Natural killer cell (primary cell): Measurements from ENCODE around the gene SUSD2. TPM values are rescaled to one million over a fixed set of nuclear protein-coding genes. Genes with fewer than 3 reads are reported as not detected.

Experiments
- ATAC-seq, 3 donors: fragments of 150-1000 bp in 2 of 3; fragments of 200-7000 bp in 1 of 3; cut with Tn5 transposase; 1 replicate in 1 of 3; 2 replicates in 2 of 3; pipeline ENCODE4 v1.10.0; 2021; ENCODE audit warnings: mild to moderate bottlenecking in 2 of 3, moderate library complexity in 2 of 3
- DNase-seq, 2 donors: peaks; one replicate each; pipeline versions ENCODE4 v3.0.0 to v3.0.0-alpha.2; 2013 to 2021; ENCODE audit warnings: mixed read lengths in 1 of 2
- H3K27ac ChIP-seq: one replicate; pipeline ENCODE4 v1.5.1; 2013; ENCODE audit warnings: mild to moderate bottlenecking, low read length
- H3K27me3 ChIP-seq: one replicate; pipeline ENCODE4 v1.6.1; 2013; ENCODE audit warnings: low read length; ENCODE audit not compliant: control insufficient read depth, insufficient read depth
- H3K36me3 ChIP-seq: one replicate; pipeline ENCODE4 v1.6.1; 2013; ENCODE audit warnings: low read length; ENCODE audit not compliant: control insufficient read depth, insufficient read depth
- H3K4me1 ChIP-seq: one replicate; pipeline ENCODE4 v1.6.1; 2013; ENCODE audit warnings: low read length; ENCODE audit not compliant: control insufficient read depth, insufficient read depth
- H3K4me3 ChIP-seq: one replicate; pipeline ENCODE4 v1.5.1; 2013; ENCODE audit warnings: low read length
- H3K9me3 ChIP-seq: one replicate; pipeline ENCODE4 v1.6.1; 2013; ENCODE audit warnings: low read length; ENCODE audit not compliant: control insufficient read depth, insufficient read depth
- H3K27ac Mint-ChIP-seq, 2 donors: one replicate each; pipeline ENCODE4 v1.8.0; 2022; ENCODE audit warnings: mild to moderate bottlenecking in 2 of 2, mixed read lengths in 2 of 2, moderate library complexity in 1 of 2
- H3K27me3 Mint-ChIP-seq, 2 donors: one replicate each; pipeline ENCODE4 v1.8.0; 2022; ENCODE audit warnings: low read depth in 2 of 2, mixed read lengths in 2 of 2
- H3K36me3 Mint-ChIP-seq: one replicate; pipeline ENCODE4 v1.8.0; 2022; ENCODE audit warnings: mixed read lengths
- H3K4me1 Mint-ChIP-seq, 2 donors: one replicate each; pipeline ENCODE4 v1.8.0; 2022; ENCODE audit warnings: mixed read lengths in 2 of 2
- H3K4me3 Mint-ChIP-seq: one replicate; pipeline ENCODE4 v1.8.0; 2022; ENCODE audit warnings: mild to moderate bottlenecking, moderate library complexity, mixed read lengths
- H3K9me3 Mint-ChIP-seq, 2 donors: one replicate each; pipeline ENCODE4 v1.8.0; 2022; ENCODE audit warnings: mixed read lengths in 2 of 2
- CTCF ChIP-seq: fragments of 200-600 bp; IDR thresholded peaks from one replicate; pipeline ENCODE4 v1.8.0; 2022; ENCODE audit warnings: antibody characterized with exemption
- WGBS: methylation state at CpG from one replicate; pipeline ENCODE4 v1.1.7; 2013; ENCODE audit warnings: missing lambda C conversion rate; ENCODE audit not compliant: insufficient coverage; 5-methylcytosine and 5-hydroxymethylcytosine counted together
- intact Hi-C: fragments of 100-400 bp; cut with micrococcal nuclease; formaldehyde crosslinking; loops from one replicate; pipeline ENCODE4 v1.14.2; 2022
- total RNA-seq, 4 donors: library from RNA; stranded (reverse); fragments of 120-200 nt in 1 of 4; gene quantifications; one replicate each; pipeline versions ENCODE4 v1.2.3 to v1.2.4, GENCODE V29; 2013 to 2022

SUSD2 gene
- total RNA-seq, 3 donors from 2014 or later (not counting 1 experiment from before 2014, with no cell fraction given), result 0.75 to 1.7 (median 1.5) TPM

GRCh38 chr22:24146791-24147353 is 34.4 kb upstream of the SUSD2 start:
- intact Hi-C loops, result no loop called here
- H3K4me3 ChIP-seq, result no peak overlapping the region
- peaks cover 31 to 41% of the 10 kb centered on the region in 2 donors for H3K4me1 Mint-ChIP-seq
- no peaks in the 10 kb centered on the region for H3K36me3 Mint-ChIP-seq
- peak overlapping the region; percentile 67 for H3K27ac ChIP-seq
- peak overlapping the region; percentile 81 to 86 for H3K27ac Mint-ChIP-seq
- 85% methylated on average over 3 of the region's 4 CpGs for WGBS
- no peaks in the 10 kb centered on the region for H3K27me3 ChIP-seq
- no peaks in the 10 kb centered on the region for H3K9me3 ChIP-seq
- H3K4me3 Mint-ChIP-seq, result no peak overlapping the region
- ATAC-seq (no peak), DNase-seq (no peak)
- peaks cover 56% of the 10 kb centered on the region for H3K4me1 ChIP-seq
- no peaks in the 10 kb centered on the region for H3K27me3 Mint-ChIP-seq
- TF ChIP-seq CTCF, result no peak
- no peaks in the 10 kb centered on the region for H3K9me3 Mint-ChIP-seq
- peaks cover 3% of the 10 kb centered on the region for H3K36me3 ChIP-seq

- peaks cover 38% of the 10 kb centered on the region in 2 donors for H3K4me1 Mint-ChIP-seq
- Histone ChIP-seq H3K4me1 (peaks cover 54% of the 10 kb centered on the region), H3K4me3 (no peak overlapping the region), H3K27ac (no peak overlapping the region), H3K27me3 (no peaks in the 10 kb centered on the region), H3K36me3 (peaks cover 2% of the 10 kb centered on the region), H3K9me3 (no peaks in the 10 kb centered on the region)
- no peaks in the 10 kb centered on the region for H3K36me3 Mint-ChIP-seq
- peak overlapping the region; percentile 61 for H3K4me3 Mint-ChIP-seq
- WGBS, result 33% methylated on average over 3 of the region's 3 CpGs
- TF ChIP-seq CTCF, result no peak
- no peak for DNase-seq
- H3K9me3 Mint-ChIP-seq, result no peaks in the 10 kb centered on the region
- no peaks in the 10 kb centered on the region for H3K27me3 Mint-ChIP-seq
- intact Hi-C loops, result no loop called here
- peak in 1 of 3 donors; percentile 42 for ATAC-seq
- peak overlapping the region; percentile 77 to 81 for H3K27ac Mint-ChIP-seq
Observed at GRCh38 chr22:24147666-24148065, 33.6 kb upstream of the SUSD2 start.

DNA sequence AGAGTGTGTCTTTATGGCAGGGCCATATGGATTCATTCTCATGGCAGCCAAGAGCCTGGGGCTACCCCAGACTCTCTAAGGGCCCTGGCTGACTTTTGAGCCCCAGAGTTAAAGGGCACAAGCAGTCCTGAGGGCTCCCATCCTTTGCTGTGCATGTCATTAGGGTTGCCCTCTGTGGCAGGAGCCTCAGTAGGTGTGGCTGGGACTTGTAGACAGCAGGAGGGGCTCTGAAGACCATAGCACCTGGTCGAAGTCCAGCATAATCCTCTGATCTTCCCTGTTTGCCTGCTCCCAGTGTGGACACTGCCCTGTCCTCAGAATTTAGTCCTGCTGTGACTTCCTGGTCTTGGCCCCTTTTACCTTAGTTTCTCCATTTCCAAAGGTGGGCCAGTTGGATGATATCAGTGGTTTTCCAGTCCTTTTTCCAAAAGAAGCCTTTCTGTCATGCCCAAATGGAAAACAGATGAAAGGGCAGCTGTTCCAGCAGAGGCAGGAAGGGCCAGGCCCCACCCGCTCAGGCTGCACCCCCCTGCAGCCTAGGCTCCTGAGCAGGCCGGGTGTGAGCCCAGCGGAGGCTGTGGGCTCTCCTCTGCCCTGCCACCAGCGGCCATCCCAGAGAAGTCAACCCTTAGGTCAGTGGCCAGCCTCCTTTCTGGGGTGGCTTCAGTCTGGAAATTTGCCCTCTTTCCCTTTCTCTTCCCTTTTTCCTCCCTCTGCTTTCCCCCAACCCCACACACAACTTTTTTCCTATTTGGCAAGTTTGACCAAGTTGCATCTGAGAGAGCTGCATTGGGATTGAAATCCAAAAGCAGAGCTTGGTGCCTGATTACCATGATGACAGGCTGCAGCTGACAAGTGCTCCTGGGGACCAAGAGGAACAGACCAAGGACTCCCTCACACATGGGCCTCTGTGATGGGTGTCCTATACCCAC is 32.8 kb upstream of the SUSD2 start:
- peaks cover 44 to 47% of the 10 kb centered on the region in 2 donors for H3K4me1 Mint-ChIP-seq
- H3K27me3 Mint-ChIP-seq, result no peaks in the 10 kb centered on the region
- H3K36me3 ChIP-seq, result no peaks in the 10 kb centered on the region
- TF ChIP-seq CTCF, result no peak
- no peaks in the 10 kb centered on the region for H3K36me3 Mint-ChIP-seq
- H3K27me3 ChIP-seq, result no peaks in the 10 kb centered on the region
- ATAC-seq (no peak), DNase-seq (no peak)
- 86% methylated on average over 5 of the region's 5 CpGs for WGBS
- intact Hi-C loops, result no loop called here
- H3K4me3 Mint-ChIP-seq, result no peak overlapping the region
- peak overlapping the region; percentile 48 to 81 for H3K27ac Mint-ChIP-seq
- no peak overlapping the region for H3K27ac ChIP-seq
- no peaks in the 10 kb centered on the region for H3K9me3 ChIP-seq
- no peak overlapping the region for H3K4me3 ChIP-seq
- no peaks in the 10 kb centered on the region for H3K9me3 Mint-ChIP-seq
- H3K4me1 ChIP-seq, result peaks cover 62% of the 10 kb centered on the region
